Activated CD4-positive, alpha-beta memory T cell treated with anti-CD3 and anti-CD28 coated beads for 36 hours (primary cell): Measurements from ENCODE around the gene MET. TPM values are rescaled to one million over a fixed set of nuclear protein-coding genes. Genes with fewer than 3 reads are reported as not detected.
"Not testable (repeated sequence)": the region's sequence is repeated elsewhere in the genome, so short reads cannot be mapped to it uniquely, and the experiment has no call there.

ENCODE experiments used
- CTCF ChIA-PET: fragments of 350-600 bp; sonication (Branson Sonifier 250); formaldehyde crosslinking; loops from one replicate; lab custom pipeline; 2021; ENCODE audit warnings: antibody characterized with exemption, inconsistent platforms; lab: Charles Lee
- POLR2A ChIA-PET: fragments of 350-600 bp; sonication (Branson Sonifier 250); formaldehyde crosslinking; loops from one replicate; lab custom pipeline; 2021; ENCODE audit warnings: antibody characterized with exemption; lab: Charles Lee
- DNase-seq: peaks from one replicate; pipeline ENCODE4 v3.0.0-alpha.2; 2020
- H3K27ac Mint-ChIP-seq: one replicate; pipeline ENCODE4 v1.8.0; 2021; ENCODE audit warnings: mixed read lengths
- H3K27me3 Mint-ChIP-seq: one replicate; pipeline ENCODE4 v1.8.0; 2021; ENCODE audit warnings: mixed read lengths
- H3K36me3 Mint-ChIP-seq: one replicate; pipeline ENCODE4 v1.8.0; 2021; ENCODE audit warnings: mixed read lengths
- H3K4me1 Mint-ChIP-seq: one replicate; pipeline ENCODE4 v1.8.0; 2021; ENCODE audit warnings: low read depth, mixed read lengths
- H3K4me3 Mint-ChIP-seq: one replicate; pipeline ENCODE4 v1.8.0; 2021; ENCODE audit warnings: mild to moderate bottlenecking, mixed read lengths
- H3K9me3 Mint-ChIP-seq: one replicate; pipeline ENCODE4 v1.8.0; 2021; ENCODE audit warnings: mixed read lengths
- intact Hi-C: fragments of 100-400 bp; cut with micrococcal nuclease; formaldehyde crosslinking; loops from one replicate; pipeline ENCODE4 v1.15.1; 2023
- total RNA-seq, 2 experiments: library from RNA; stranded (reverse); gene quantifications; one replicate each; pipeline ENCODE4 v1.2.3, GENCODE V29; 2021

MET gene
- total RNA-seq, 2 experiments from 2014 or later: 1.4 to 1.8 TPM

- CTCF ChIA-PET: interaction anchor here (0.6 to 2.0 kb wide), 6 partner anchors 10 to 633 kb away, joined by 3 to 8 read pairs (median 3); no protein-coding TSS in a partner anchor
- H3K4me3 Mint-ChIP-seq, H3K4me1 Mint-ChIP-seq, H3K27me3 Mint-ChIP-seq, H3K9me3 Mint-ChIP-seq, DNase-seq, H3K36me3 Mint-ChIP-seq, H3K27ac Mint-ChIP-seq, intact Hi-C loops: not testable (repeated sequence)
- POLR2A ChIA-PET: interaction anchor here (0.6 kb wide), 1 partner anchor 15 kb away, joined by 3 read pairs; no protein-coding TSS in a partner anchor
Observed at GRCh38 chr7:116813371-116813770, 141.4 kb downstream of the MET start.

GRCh38 chr7:116815041-116815440 is 143.0 kb downstream of the MET start:
- Mint-ChIP-seq H3K27me3 (peaks cover 11% of the 10 kb centered on the region), H3K9me3 (no peaks in the 10 kb centered on the region), H3K4me3 (no peak overlapping the region), H3K4me1 (no peaks in the 10 kb centered on the region), H3K27ac (no peak overlapping the region), H3K36me3 (no peaks in the 10 kb centered on the region)
- no peak for DNase-seq
- ChIA-PET POLR2A (no interaction called here), CTCF (interaction anchor here (0.7 to 2.0 kb wide), 2 partner anchors 223 to 225 kb away, joined by 4 to 8 read pairs; no protein-coding TSS in a partner anchor)
- intact Hi-C loops: no loop called here

- Mint-ChIP-seq H3K27ac (no peak overlapping the region), H3K36me3 (no peaks in the 10 kb centered on the region), H3K4me3 (no peak overlapping the region), H3K4me1 (no peaks in the 10 kb centered on the region), H3K9me3 (no peaks in the 10 kb centered on the region), H3K27me3 (peaks cover 19% of the 10 kb centered on the region)
- ChIA-PET CTCF (interaction anchor here (1.4 kb wide), 1 partner anchor 229 kb away, joined by 4 read pairs; no protein-coding TSS in a partner anchor), POLR2A (no interaction called here)
- no peak for DNase-seq
- intact Hi-C loops: no loop called here
Observed at GRCh38 chr7:116820149-116820548, 148.2 kb downstream of the MET start.

- DNase-seq, H3K4me1 Mint-ChIP-seq, H3K36me3 Mint-ChIP-seq, H3K9me3 Mint-ChIP-seq, intact Hi-C loops, POLR2A ChIA-PET, H3K4me3 Mint-ChIP-seq, CTCF ChIA-PET, H3K27ac Mint-ChIP-seq: not testable (repeated sequence)
- peaks cover 30% of the 10 kb centered on the region for H3K27me3 Mint-ChIP-seq
Observed at GRCh38 chr7:116821647-116822046, 149.7 kb downstream of the MET start.

- Mint-ChIP-seq H3K4me3 (no peak overlapping the region), H3K4me1 (no peaks in the 10 kb centered on the region), H3K27me3 (peaks cover 28% of the 10 kb centered on the region), H3K27ac (no peak overlapping the region), H3K9me3 (no peaks in the 10 kb centered on the region), H3K36me3 (no peaks in the 10 kb centered on the region)
- ChIA-PET CTCF (no interaction called here), POLR2A (no interaction called here)
- intact Hi-C loops: no loop called here
- DNase-seq: no peak
Observed at GRCh38 chr7:116824449-116824848, 152.5 kb downstream of the MET start.

GRCh38 chr7:116828281-116828680 is 156.3 kb downstream of the MET start:
- intact Hi-C loops: no loop called here
- DNase-seq: no peak
- no peak overlapping the region for H3K4me3 Mint-ChIP-seq
- H3K9me3 Mint-ChIP-seq: no peaks in the 10 kb centered on the region
- H3K27me3 Mint-ChIP-seq: peaks cover 25% of the 10 kb centered on the region
- no peaks in the 10 kb centered on the region for H3K36me3 Mint-ChIP-seq
- no peaks in the 10 kb centered on the region for H3K4me1 Mint-ChIP-seq
- POLR2A ChIA-PET: interaction anchor here (0.6 kb wide), 1 partner anchor 15 kb away, joined by 3 read pairs; no protein-coding TSS in a partner anchor
- CTCF ChIA-PET: no interaction called here
- H3K27ac Mint-ChIP-seq: no peak overlapping the region

GRCh38 chr7:116829041-116829440 is 157.0 kb downstream of the MET start:
- peaks cover 24% of the 10 kb centered on the region for H3K27me3 Mint-ChIP-seq
- ChIA-PET CTCF (no interaction called here), POLR2A (no interaction called here)
- intact Hi-C loops: no loop called here
- H3K36me3 Mint-ChIP-seq: no peaks in the 10 kb centered on the region
- no peaks in the 10 kb centered on the region for H3K4me1 Mint-ChIP-seq
- no peak for DNase-seq
- no peak overlapping the region for H3K4me3 Mint-ChIP-seq
- no peak overlapping the region for H3K27ac Mint-ChIP-seq
- H3K9me3 Mint-ChIP-seq: no peaks in the 10 kb centered on the region

GRCh38 chr7:116829493-116829892 is 157.5 kb downstream of the MET start:
- ChIA-PET CTCF (no interaction called here), POLR2A (no interaction called here)
- no peak for DNase-seq
- Mint-ChIP-seq H3K4me3 (no peak overlapping the region), H3K36me3 (no peaks in the 10 kb centered on the region), H3K9me3 (no peaks in the 10 kb centered on the region), H3K27ac (no peak overlapping the region), H3K4me1 (no peaks in the 10 kb centered on the region), H3K27me3 (peaks cover 21% of the 10 kb centered on the region)
- intact Hi-C loops: no loop called here

GRCh38 chr7:116832692-116833091 is 160.7 kb downstream of the MET start:
- Mint-ChIP-seq H3K36me3 (no peaks in the 10 kb centered on the region), H3K4me1 (no peaks in the 10 kb centered on the region), H3K27ac (no peak overlapping the region), H3K4me3 (no peak overlapping the region), H3K27me3 (peaks cover 11% of the 10 kb centered on the region), H3K9me3 (no peaks in the 10 kb centered on the region)
- ChIA-PET CTCF (no interaction called here), POLR2A (no interaction called here)
- intact Hi-C loops: no loop called here
- no peak for DNase-seq

- H3K4me3 Mint-ChIP-seq: no peak overlapping the region
- no peaks in the 10 kb centered on the region for H3K9me3 Mint-ChIP-seq
- ChIA-PET CTCF (interaction anchor here (0.5 to 1.0 kb wide), 2 partner anchors 48 to 217 kb away, joined by 3 read pairs; no protein-coding TSS in a partner anchor), POLR2A (no interaction called here)
- H3K27ac Mint-ChIP-seq: no peak overlapping the region
- no peak for DNase-seq
- no peaks in the 10 kb centered on the region for H3K36me3 Mint-ChIP-seq
- intact Hi-C loops: no loop called here
- H3K27me3 Mint-ChIP-seq: peaks cover 7% of the 10 kb centered on the region
- no peaks in the 10 kb centered on the region for H3K4me1 Mint-ChIP-seq
Observed at GRCh38 chr7:116834815-116835504, 163.0 kb downstream of the MET start.

GRCh38 chr7:116836048-116836447 is 164.1 kb downstream of the MET start:
- intact Hi-C loops: no loop called here
- Mint-ChIP-seq H3K27me3 (peaks cover 9% of the 10 kb centered on the region), H3K9me3 (no peaks in the 10 kb centered on the region), H3K36me3 (no peaks in the 10 kb centered on the region), H3K27ac (no peak overlapping the region), H3K4me1 (no peaks in the 10 kb centered on the region), H3K4me3 (no peak overlapping the region)
- ChIA-PET POLR2A (no interaction called here), CTCF (no interaction called here)
- no peak for DNase-seq

GRCh38 chr7:116836911-116837310 is 164.9 kb downstream of the MET start:
- ChIA-PET POLR2A (no interaction called here), CTCF (no interaction called here)
- no peaks in the 10 kb centered on the region for H3K36me3 Mint-ChIP-seq
- no peak overlapping the region for H3K27ac Mint-ChIP-seq
- no peak for DNase-seq
- H3K27me3 Mint-ChIP-seq: peaks cover 14% of the 10 kb centered on the region
- H3K9me3 Mint-ChIP-seq: no peaks in the 10 kb centered on the region
- intact Hi-C loops: no loop called here
- no peaks in the 10 kb centered on the region for H3K4me1 Mint-ChIP-seq
- no peak overlapping the region for H3K4me3 Mint-ChIP-seq

GRCh38 chr7:116837586-116837985 is 165.6 kb downstream of the MET start:
- H3K36me3 Mint-ChIP-seq: no peaks in the 10 kb centered on the region
- H3K27ac Mint-ChIP-seq: no peak overlapping the region
- ChIA-PET CTCF (no interaction called here), POLR2A (no interaction called here)
- intact Hi-C loops: no loop called here
- no peaks in the 10 kb centered on the region for H3K9me3 Mint-ChIP-seq
- DNase-seq: no peak
- peaks cover 15% of the 10 kb centered on the region for H3K27me3 Mint-ChIP-seq
- no peak overlapping the region for H3K4me3 Mint-ChIP-seq
- no peaks in the 10 kb centered on the region for H3K4me1 Mint-ChIP-seq
